HepG2 (cell line): ENCODE results near the gene TMEM258. TPM values are rescaled to one million over a fixed set of nuclear protein-coding genes. Genes with fewer than 3 reads are reported as not detected.

ENCODE experiments used
- ATAC-seq: fragments of 200-7000 bp; cut with Tn5 transposase; 3 replicates; pipeline ENCODE4 v1.9.1; 2020; ENCODE audit warnings: mild to moderate bottlenecking, moderate library complexity
- BruUV-seq: library from RNA; stranded (reverse); fragments of 400-500 nt; replicated peaks from 2 replicates; lab custom pipeline; 2021; lab: Mats Ljungman, UMichigan
- CTCF ChIA-PET: fragments of 300-600 bp; formaldehyde crosslinking; extraction: SDS; loops from one replicate; lab custom pipeline; 2021; ENCODE audit warnings: low total read pairs, inconsistent platforms, low intra/inter-chr PET ratio; lab: Yijun Ruan, JAX
- POLR2A ChIA-PET: fragments of 350-600 bp; sonication (Branson Sonifier 250); formaldehyde crosslinking; loops from one replicate; lab custom pipeline; 2020; ENCODE audit warnings: antibody characterized with exemption, inconsistent platforms; lab: Yijun Ruan, JAX
- DNase-seq: peaks from one replicate; pipeline ENCODE4 v3.0.0-alpha.2; 2015; ENCODE audit warnings: low spot score
- FAIRE-seq: peaks from 3 replicates; lab custom pipeline; 2011; peaks lifted over from hg19 to GRCh38; lab: Jason Lieb, UNC
- H2AFZ ChIP-seq: one replicate; pipeline ENCODE4 v1.6.1; 2011; ENCODE audit warnings: low read length, inconsistent platforms
- H3K27ac ChIP-seq: fragments of 300-600 bp; 3 replicates; pipeline ENCODE4 v1.8.0; 2011; ENCODE audit warnings: mixed run types, mild to moderate bottlenecking, mixed read lengths, low read length, inconsistent platforms; ENCODE audit not compliant: insufficient read depth; ENCODE audit errors: extremely low read length
- H3K27me3 ChIP-seq, 2 experiments: fragments of 200-600 bp in 1 of 2; 2 replicates in 1 of 2; 3 replicates in 1 of 2; pipeline versions ENCODE4 v1.6.0 to v1.8.0; 2011; ENCODE audit warnings: low read length in 2 of 2, mild to moderate bottlenecking in 2 of 2, moderate library complexity in 2 of 2, inconsistent platforms in 1 of 2; ENCODE audit not compliant: insufficient read depth in 2 of 2, control insufficient read depth in 1 of 2
- H3K36me3 ChIP-seq, 2 experiments: fragments of 200-600 bp in 1 of 2; replicated peaks in 1 of 2; 2 replicates in 1 of 2; 3 replicates in 1 of 2; pipeline versions ENCODE4 v1.5.1 to v1.8.0; 2011; ENCODE audit warnings: low read length in 2 of 2, inconsistent platforms in 1 of 2; ENCODE audit not compliant: insufficient read depth in 2 of 2, control insufficient read depth in 1 of 2
- H3K4me1 ChIP-seq: 2 replicates; pipeline ENCODE4 v1.5.1; 2012; ENCODE audit warnings: low read length, inconsistent platforms; ENCODE audit not compliant: insufficient read depth
- H3K4me2 ChIP-seq: 2 replicates; pipeline ENCODE4 v1.6.0; 2011; ENCODE audit warnings: low read depth, low read length, inconsistent platforms
- H3K4me3 ChIP-seq, 3 experiments: fragments of 200-600 bp in 1 of 3; sonication (generic), shearing (Covaris generic) in 1 of 3; replicated peaks in 1 of 3; 2 replicates each; pipeline ENCODE4 v1.5.1; 2011 to 2016; ENCODE audit warnings: low read length in 3 of 3, inconsistent platforms in 2 of 3, low read depth in 2 of 3, mild to moderate bottlenecking in 2 of 3, control low read depth in 1 of 3, mixed read lengths in 1 of 3; ENCODE audit not compliant: insufficient read depth in 1 of 3
- H3K79me2 ChIP-seq: one replicate; pipeline ENCODE4 v1.6.1; 2011; ENCODE audit warnings: low read length, inconsistent platforms; ENCODE audit not compliant: insufficient read depth
- H3K9ac ChIP-seq: 2 replicates; pipeline ENCODE4 v1.6.0; 2011; ENCODE audit warnings: mild to moderate bottlenecking, low read depth, low read length, inconsistent platforms; ENCODE audit not compliant: insufficient read depth
- H3K9me3 ChIP-seq: 2 replicates; pipeline ENCODE4 v1.5.1; 2012; ENCODE audit warnings: mild to moderate bottlenecking, low read length
- H4K20me1 ChIP-seq: 2 replicates; pipeline ENCODE4 v1.6.0; 2011; ENCODE audit warnings: inconsistent platforms, mild to moderate bottlenecking, low read length, moderate library complexity; ENCODE audit not compliant: insufficient read depth
- BCLAF1 ChIP-seq: fragments of 450-650 bp; IDR thresholded peaks from 2 replicates; pipeline ENCODE4 v1.6.1; 2017; ENCODE audit warnings: mild to moderate bottlenecking
- BORCS8-MEF2B ChIP-seq: sonication (generic); formaldehyde crosslinking; IDR thresholded peaks from 2 replicates; pipeline ENCODE4 v1.8.0; 2022; ENCODE audit warnings: mild to moderate bottlenecking, missing genetic modification reagents
- BRD4 ChIP-seq: sonication (generic); formaldehyde crosslinking; IDR thresholded peaks from 2 replicates; pipeline ENCODE4 v1.4.0; 2020; ENCODE audit warnings: missing genetic modification reagents
- CENPX ChIP-seq: sonication (generic); formaldehyde crosslinking; IDR thresholded peaks from 2 replicates; pipeline ENCODE4 v1.9.0; 2021; ENCODE audit warnings: mild to moderate bottlenecking, missing genetic modification reagents, moderate library complexity
- ETV6 ChIP-seq: sonication (generic); formaldehyde crosslinking; conservative IDR thresholded peaks from 2 replicates; pipeline ENCODE4 v1.4.0; 2020; ENCODE audit warnings: missing genetic modification reagents
- ISX ChIP-seq: sonication (generic); formaldehyde crosslinking; conservative IDR thresholded peaks from 2 replicates; pipeline ENCODE4 v1.5.0; 2020; ENCODE audit warnings: missing genetic modification reagents
- ZNF367 ChIP-seq: sonication (generic); formaldehyde crosslinking; IDR thresholded peaks from 2 replicates; pipeline ENCODE4 v1.4.0; 2020; ENCODE audit warnings: missing genetic modification reagents, borderline replicate concordance
- ZNF609 ChIP-seq: sonication (generic); formaldehyde crosslinking; IDR thresholded peaks from 2 replicates; pipeline ENCODE4 v1.4.0; 2020; ENCODE audit warnings: mild to moderate bottlenecking, missing genetic modification reagents, borderline replicate concordance
- ZNF619 ChIP-seq: sonication (generic); formaldehyde crosslinking; IDR thresholded peaks from 2 replicates; pipeline ENCODE4 v1.4.0; 2020; ENCODE audit warnings: mild to moderate bottlenecking, missing genetic modification reagents
- ZXDC ChIP-seq: sonication (generic); formaldehyde crosslinking; IDR thresholded peaks from 2 replicates; pipeline ENCODE4 v1.5.0; 2020; ENCODE audit warnings: mild to moderate bottlenecking, missing genetic modification reagents
- WGBS: methylation state at CpG from one replicate; pipeline ENCODE4 v1.1.6; 2017; ENCODE audit warnings: low lambda C conversion rate; 5-methylcytosine and 5-hydroxymethylcytosine counted together
- in situ Hi-C: cut with HindIII; loops from 2 replicates; pipeline ENCODE4 v1.10.0; 2017; ENCODE audit warnings: low pct_unique_long_range_greater_than_20kb; ENCODE audit not compliant: extremely low pct_ligation_motif_present
- intact Hi-C: fragments of 100-400 bp; cut with micrococcal nuclease; formaldehyde crosslinking; loops from one replicate; pipeline ENCODE4 v1.10.0; 2022; ENCODE audit not compliant: unreplicated experiment
- polyA plus RNA-seq, 8 experiments: library from polyadenylated mRNA; depleted of rRNA in 3 of 8; stranded (reverse) in 7 of 8; unstranded in 1 of 8; fragments of >200 nt; fragmentation: Illumina TruSeq in 4 of 8; extraction: Trizol in 4 of 8; gene quantifications; 2 replicates each; pipeline versions ENCODE4 v1.2.1 to v1.2.3, GENCODE V29; 2011 to 2016; ENCODE audit warnings: low read depth in 4 of 8, missing spikeins in 1 of 8, mixed read lengths in 1 of 8; ENCODE audit not compliant: insufficient read depth in 1 of 8
- total RNA-seq, 5 experiments: library from RNA; depleted of rRNA; stranded (reverse); fragments of >200 nt; fragmentation: Illumina TruSeq; extraction: Trizol; gene quantifications; 2 replicates each; pipeline ENCODE4 v1.2.3, GENCODE V29; 2016; ENCODE audit warnings: low read depth in 1 of 5

Gene TMEM258
- total and polyA plus RNA-seq, 2 of the 13 experiments (the other 11 are each of a cell fraction or from before 2014, with no cell fraction given), result 175 to 424 TPM

GRCh38 chr11:61833471-61833870 is 41.1 kb upstream of the TMEM258 start (continued):
- TF ChIP-seq BCLAF1 (no peak), CENPX (no peak), ZXDC (no peak), ETV6 (CRISPR knock-in tag) (no peak), BORCS8-MEF2B (CRISPR knock-in tag) (no peak)

GRCh38 chr11:61832754-61833153 is 40.4 kb upstream of the TMEM258 start:
- no TSS peak for BruUV-seq
- WGBS, result 90% methylated on average over 7 of the region's 7 CpGs
- Histone ChIP-seq H3K79me2 (peaks cover 33% of the 10 kb centered on the region), H3K9ac (no peak overlapping the region), H3K4me3 (no peak overlapping the region), H3K9me3 (no peaks in the 10 kb centered on the region), H3K27ac (no peak overlapping the region), H4K20me1 (no peaks in the 10 kb centered on the region), H2AFZ (no peak overlapping the region), H3K27me3 (no peaks in the 10 kb centered on the region), H3K4me1 (peaks cover 29% of the 10 kb centered on the region), H3K4me2 (no peak overlapping the region), H3K36me3 (no peaks in the 10 kb centered on the region)
- intact Hi-C loops (loop anchor here (1.0 kb wide), 1 partner anchor 34 kb away; no protein-coding TSS in a partner anchor), in situ Hi-C loops (no loop called here)
- ChIA-PET CTCF (no interaction called here), POLR2A (no interaction called here)
- no peak for DNase-seq
- no peak for TF ChIP-seq ZNF609 (CRISPR knock-in tag)
- no peak for TF ChIP-seq BRD4 (CRISPR knock-in tag)
- no peak for TF ChIP-seq ISX
- TF ChIP-seq ZNF619 (CRISPR knock-in tag), result no peak
- no peak for TF ChIP-seq ZNF367
- no peak for ATAC-seq
- no peak for FAIRE-seq
